Activated B cell treated with CpG ODN at 0.5 μM for 24 hours (primary cell): ENCODE data around the gene THOP1. TPM values are rescaled to one million over a fixed set of nuclear protein-coding genes. Genes with fewer than 3 reads are reported as not detected.

Experiments used
- ATAC-seq: fragments of 200-7000 bp; cut with Tn5 transposase; one replicate; pipeline ENCODE4 v1.10.0; 2021; ENCODE audit warnings: low read depth, mild to moderate bottlenecking, moderate library complexity
- CTCF ChIA-PET: fragments of 350-600 bp; sonication (Branson Sonifier 250); formaldehyde crosslinking; loops from one replicate; lab custom pipeline; 2021; ENCODE audit warnings: antibody characterized with exemption; lab: Charles Lee
- POLR2A ChIA-PET: fragments of 350-600 bp; sonication (Branson Sonifier 250); formaldehyde crosslinking; loops from one replicate; lab custom pipeline; 2021; ENCODE audit warnings: antibody characterized with exemption; lab: Charles Lee
- DNase-seq: peaks from one replicate; pipeline ENCODE4 v3.0.0; 2022
- H3K27ac Mint-ChIP-seq: one replicate; pipeline ENCODE4 v1.8.0; 2020; ENCODE audit warnings: mixed read lengths
- H3K27me3 Mint-ChIP-seq: one replicate; pipeline ENCODE4 v1.8.0; 2021; ENCODE audit warnings: mixed read lengths
- H3K36me3 Mint-ChIP-seq: one replicate; pipeline ENCODE4 v1.8.0; 2021; ENCODE audit warnings: low read depth, mixed read lengths
- H3K4me1 Mint-ChIP-seq: one replicate; pipeline ENCODE4 v1.8.0; 2021; ENCODE audit warnings: mixed read lengths
- H3K4me3 Mint-ChIP-seq: one replicate; pipeline ENCODE4 v1.8.0; 2020; ENCODE audit warnings: mild to moderate bottlenecking, mixed read lengths
- H3K9me3 Mint-ChIP-seq: one replicate; pipeline ENCODE4 v1.8.0; 2020; ENCODE audit warnings: mixed read lengths
- intact Hi-C: fragments of 100-400 bp; cut with micrococcal nuclease; formaldehyde crosslinking; loops from one replicate; pipeline ENCODE4 v1.15.1; 2024
- total RNA-seq: library from RNA; stranded (reverse); gene quantifications from 2 replicates; pipeline ENCODE4 v1.2.3, GENCODE V29; 2022
- TF ChIP-seq, protein P1 (sequence below): fragments of 200-600 bp; IDR thresholded peaks from one replicate; pipeline ENCODE4 v1.8.0; 2022; ENCODE audit warnings: antibody characterized with exemption, mild to moderate bottlenecking

Gene THOP1
- total RNA-seq, 1 donor from 2014 or later = 104 TPM

DNA sequence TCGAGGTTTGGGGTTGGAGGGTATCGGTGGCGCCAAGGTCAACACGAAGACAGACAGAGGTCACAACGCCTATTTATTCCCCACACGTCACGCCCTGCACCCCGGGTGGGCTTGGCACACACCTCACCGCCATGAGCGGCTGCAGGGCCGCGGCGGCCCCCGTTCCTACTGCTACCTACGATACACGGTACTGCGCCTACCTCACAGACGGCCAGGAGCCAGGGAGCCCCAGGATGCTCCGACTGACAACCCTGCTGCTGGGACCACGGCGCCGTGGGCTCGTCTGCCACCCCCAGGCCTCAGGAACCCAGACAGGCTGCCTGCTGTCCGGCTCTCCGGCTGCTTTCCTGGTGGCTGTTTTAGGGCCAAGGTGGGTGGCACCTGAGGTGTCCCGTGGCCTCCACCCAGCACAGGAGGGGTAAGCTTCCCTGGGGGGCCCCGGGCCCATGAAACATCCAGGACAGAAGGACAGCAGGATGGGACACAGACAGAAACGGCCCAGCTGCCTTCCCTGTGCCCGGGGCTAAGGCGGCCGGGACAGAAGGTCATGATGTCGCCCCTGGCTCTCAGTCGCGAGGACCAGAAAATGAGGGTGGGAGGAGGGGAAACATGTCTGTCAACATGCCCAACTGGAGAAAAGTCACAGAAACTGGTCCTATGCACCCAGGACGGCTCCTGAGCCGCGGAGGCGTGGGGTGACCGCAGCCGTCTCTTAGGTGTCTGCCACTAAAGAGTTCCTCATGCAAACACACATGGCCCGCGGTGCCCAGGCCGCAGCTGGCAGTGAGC, 30.4 kb upstream of the THOP1 start:
- H3K4me1 Mint-ChIP-seq = no peaks in the 10 kb centered on the region
- intact Hi-C loops = no loop called here

DNA sequence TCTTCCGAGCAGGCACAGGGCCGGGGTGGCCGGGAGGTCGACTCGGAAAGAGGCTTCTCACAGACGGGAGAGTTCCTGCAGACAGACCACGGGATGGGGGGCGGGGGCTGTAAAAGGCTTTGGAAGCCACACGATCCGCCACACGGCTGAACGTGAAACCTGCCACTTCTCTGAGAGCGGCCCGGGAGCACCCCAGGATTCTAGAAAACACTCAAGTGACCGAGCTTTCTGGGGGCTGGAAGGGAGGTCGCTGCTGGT, 29.9 kb upstream of the THOP1 start:
- ATAC-seq (no peak), DNase-seq (no peak)
- ChIA-PET CTCF (no interaction called here), POLR2A (no interaction called here)
- intact Hi-C loops = no loop called here
- Mint-ChIP-seq H3K4me1 (no peaks in the 10 kb centered on the region), H3K27me3 (no peaks in the 10 kb centered on the region), H3K9me3 (no peaks in the 10 kb centered on the region), H3K27ac (no peak overlapping the region), H3K36me3 (peaks cover 44% of the 10 kb centered on the region), H3K4me3 (no peak overlapping the region)
- TF ChIP-seq, protein P1, sequence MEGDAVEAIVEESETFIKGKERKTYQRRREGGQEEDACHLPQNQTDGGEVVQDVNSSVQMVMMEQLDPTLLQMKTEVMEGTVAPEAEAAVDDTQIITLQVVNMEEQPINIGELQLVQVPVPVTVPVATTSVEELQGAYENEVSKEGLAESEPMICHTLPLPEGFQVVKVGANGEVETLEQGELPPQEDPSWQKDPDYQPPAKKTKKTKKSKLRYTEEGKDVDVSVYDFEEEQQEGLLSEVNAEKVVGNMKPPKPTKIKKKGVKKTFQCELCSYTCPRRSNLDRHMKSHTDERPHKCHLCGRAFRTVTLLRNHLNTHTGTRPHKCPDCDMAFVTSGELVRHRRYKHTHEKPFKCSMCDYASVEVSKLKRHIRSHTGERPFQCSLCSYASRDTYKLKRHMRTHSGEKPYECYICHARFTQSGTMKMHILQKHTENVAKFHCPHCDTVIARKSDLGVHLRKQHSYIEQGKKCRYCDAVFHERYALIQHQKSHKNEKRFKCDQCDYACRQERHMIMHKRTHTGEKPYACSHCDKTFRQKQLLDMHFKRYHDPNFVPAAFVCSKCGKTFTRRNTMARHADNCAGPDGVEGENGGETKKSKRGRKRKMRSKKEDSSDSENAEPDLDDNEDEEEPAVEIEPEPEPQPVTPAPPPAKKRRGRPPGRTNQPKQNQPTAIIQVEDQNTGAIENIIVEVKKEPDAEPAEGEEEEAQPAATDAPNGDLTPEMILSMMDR = no peak

More for the DNA sequence above, 30.4 kb upstream of the THOP1 start:
- Mint-ChIP-seq H3K27me3 (no peaks in the 10 kb centered on the region), H3K9me3 (no peaks in the 10 kb centered on the region), H3K4me3 (no peak overlapping the region), H3K36me3 (peaks cover 40% of the 10 kb centered on the region), H3K27ac (no peak overlapping the region)
- DNase-seq = no peak
- TF ChIP-seq, protein P1 = no peak
- no peak for ATAC-seq
- ChIA-PET POLR2A (no interaction called here), CTCF (interaction anchor here (7.4 kb wide), 1 partner anchor 107 kb away, joined by 161 read pairs; no protein-coding TSS in a partner anchor)

DNA sequence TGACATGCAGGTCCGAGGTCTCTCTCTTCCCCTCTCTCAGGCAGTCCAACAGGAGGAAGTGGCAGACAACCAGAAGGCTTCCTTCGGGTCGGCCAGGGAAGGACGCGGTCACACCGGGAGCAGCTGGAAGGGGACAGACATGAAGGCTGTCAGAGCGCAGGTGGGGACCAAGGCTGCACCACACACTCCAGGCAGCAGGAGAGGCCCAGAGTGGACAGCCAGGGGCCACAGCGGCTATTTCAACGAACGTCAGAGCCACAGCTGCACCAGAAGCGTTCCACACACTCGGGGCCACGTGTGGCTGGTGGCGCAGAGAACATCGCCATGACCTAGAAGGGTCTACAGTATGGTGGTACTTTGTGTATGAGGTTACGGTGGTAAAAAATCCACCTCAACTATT, 29.5 kb upstream of the THOP1 start:
- CTCF ChIA-PET = no interaction called here

GRCh38 chr19:2756477-2756876, 28.8 kb upstream of the THOP1 start:
- ATAC-seq = no peak
- TF ChIP-seq, protein P1 = no peak
- Mint-ChIP-seq H3K4me1 (no peaks in the 10 kb centered on the region), H3K27me3 (no peaks in the 10 kb centered on the region), H3K36me3 (peaks cover 51% of the 10 kb centered on the region), H3K9me3 (no peaks in the 10 kb centered on the region), H3K4me3 (no peak overlapping the region), H3K27ac (no peak overlapping the region)
- ChIA-PET POLR2A (interaction anchor here (0.6 kb wide), 1 partner anchor 95 kb away, joined by 6 read pairs; no protein-coding TSS in a partner anchor), CTCF (no interaction called here)
- DNase-seq = no peak
- intact Hi-C loops = no loop called here

More for the DNA sequence above, 29.5 kb upstream of the THOP1 start:
- H3K9me3 Mint-ChIP-seq = no peaks in the 10 kb centered on the region
- DNase-seq (no peak), ATAC-seq (no peak)
- H3K36me3 Mint-ChIP-seq = peaks cover 47% of the 10 kb centered on the region
- intact Hi-C loops = no loop called here
- no peak overlapping the region for H3K4me3 Mint-ChIP-seq
- TF ChIP-seq, protein P1 = no peak
- H3K4me1 Mint-ChIP-seq = no peaks in the 10 kb centered on the region
- POLR2A ChIA-PET = interaction anchor here (0.6 kb wide), 1 partner anchor 95 kb away, joined by 6 read pairs; no protein-coding TSS in a partner anchor
- no peak overlapping the region for H3K27ac Mint-ChIP-seq
- no peaks in the 10 kb centered on the region for H3K27me3 Mint-ChIP-seq

- no peaks in the 10 kb centered on the region for H3K4me1 Mint-ChIP-seq
- H3K27me3 Mint-ChIP-seq = no peaks in the 10 kb centered on the region
- DNase-seq (no peak), ATAC-seq (no peak)
- no peak overlapping the region for H3K4me3 Mint-ChIP-seq
- ChIA-PET POLR2A (interaction anchor here (0.6 kb wide), 1 partner anchor 10 kb away, joined by 3 read pairs; no protein-coding TSS in a partner anchor), CTCF (no interaction called here)
- intact Hi-C loops = no loop called here
- TF ChIP-seq, protein P1 = no peak
- H3K9me3 Mint-ChIP-seq = no peaks in the 10 kb centered on the region
- no peak overlapping the region for H3K27ac Mint-ChIP-seq
- peaks cover 56% of the 10 kb centered on the region for H3K36me3 Mint-ChIP-seq
Measured at GRCh38 chr19:2756921-2757881, 28.1 kb upstream of the THOP1 start.
